Stimulated activated CD8-positive, alpha-beta memory T cell treated with anti-CD3 and anti-CD28 coated beads, Interleukin-7, amount 100 ng/mL, for 48 hours (primary cell): ENCODE measurements around the gene TMTC2.
"Not testable (repeated sequence)": the region's sequence is repeated elsewhere in the genome, so short reads cannot be mapped to it uniquely, and the experiment has no call there.

ENCODE experiments used
- DNase-seq, 2 donors: peaks; one replicate each; pipeline ENCODE4 v3.0.0-alpha.2; 2020; ENCODE audit warnings: low read depth in 1 of 2; ENCODE audit errors: extremely low read depth in 1 of 2

Gene TMTC2

DNA sequence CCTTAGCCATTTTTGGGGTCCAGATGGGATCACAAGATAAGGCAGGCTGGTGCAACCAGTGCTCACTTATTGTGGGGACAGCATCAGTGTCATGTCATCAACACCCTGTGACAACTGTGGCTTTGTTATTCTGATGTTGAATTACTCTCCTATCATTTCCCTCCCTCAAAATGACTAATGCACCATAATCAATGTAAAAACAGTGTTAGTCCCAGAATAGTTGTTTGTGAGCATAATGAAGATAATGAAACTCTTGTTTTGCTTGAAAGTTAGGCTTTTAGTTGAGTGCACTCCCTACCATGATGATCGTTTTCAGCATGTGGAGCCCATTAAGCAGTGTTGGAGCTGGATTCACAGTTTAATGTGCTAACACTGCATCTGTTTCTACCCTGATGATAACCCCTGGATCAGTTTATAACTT lies 151.4 kb downstream of the TMTC2 start:
- DNase-seq = no peak

DNA sequence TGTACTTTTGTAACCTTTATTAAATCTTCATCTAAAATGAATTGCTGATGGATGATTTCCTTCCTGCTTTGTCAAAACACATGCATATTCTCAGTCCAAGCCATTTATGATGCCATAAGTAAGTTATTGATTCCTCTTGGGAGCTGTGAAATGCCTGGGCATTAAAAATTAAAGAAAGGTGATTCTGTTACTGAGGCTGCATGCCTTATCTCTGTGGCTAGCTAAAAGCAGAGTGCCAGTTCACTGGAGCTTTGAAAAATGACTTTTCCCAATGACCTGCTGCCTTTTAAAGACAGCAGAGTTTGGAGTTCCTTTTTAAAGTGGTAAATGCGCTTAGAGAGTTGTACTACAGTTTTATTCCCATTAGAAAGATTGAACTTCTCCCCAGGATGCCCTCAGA lies 152.1 kb downstream of the TMTC2 start:
- no peak for DNase-seq

DNA sequence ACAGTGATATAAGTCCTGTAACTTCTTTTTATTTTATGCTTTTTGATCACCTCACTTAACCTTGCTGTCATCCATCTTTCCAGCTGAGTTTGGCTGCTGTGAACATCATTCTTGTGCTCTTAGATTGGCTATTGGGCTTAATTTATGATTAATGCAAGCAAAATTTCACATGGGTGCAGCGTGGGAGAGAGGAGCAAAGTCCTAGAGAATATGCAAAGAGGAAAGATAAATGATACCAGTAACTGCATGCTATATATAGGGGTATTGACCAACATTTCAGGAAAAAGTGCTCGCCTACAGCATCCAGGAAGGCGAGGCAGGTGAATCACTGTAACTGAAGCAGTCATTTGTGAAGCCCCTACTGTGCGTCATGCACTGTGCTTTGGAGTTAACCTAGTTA lies 153.1 kb downstream of the TMTC2 start:
- DNase-seq = no peak

DNA sequence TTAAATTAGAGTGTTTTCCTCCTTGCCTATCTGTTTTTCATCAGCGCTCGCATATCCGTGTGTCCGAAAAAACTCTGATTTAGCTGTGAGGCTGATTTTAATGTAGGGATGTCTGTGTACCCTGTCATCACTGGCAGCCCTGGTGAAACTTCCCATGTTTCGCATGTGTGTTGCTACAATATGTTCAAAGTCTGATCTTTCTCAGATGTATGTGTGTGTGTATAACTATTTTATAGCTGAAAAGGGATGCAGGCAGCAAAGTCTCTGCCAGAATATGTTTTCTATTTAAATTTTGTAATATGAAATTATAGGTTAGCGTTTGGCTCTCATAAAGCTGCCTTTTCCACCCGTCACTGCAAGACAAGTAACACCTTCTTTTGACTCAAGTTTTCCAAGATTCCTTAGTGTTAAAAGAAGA lies 154.8 kb downstream of the TMTC2 start:
- no peak for DNase-seq

DNA sequence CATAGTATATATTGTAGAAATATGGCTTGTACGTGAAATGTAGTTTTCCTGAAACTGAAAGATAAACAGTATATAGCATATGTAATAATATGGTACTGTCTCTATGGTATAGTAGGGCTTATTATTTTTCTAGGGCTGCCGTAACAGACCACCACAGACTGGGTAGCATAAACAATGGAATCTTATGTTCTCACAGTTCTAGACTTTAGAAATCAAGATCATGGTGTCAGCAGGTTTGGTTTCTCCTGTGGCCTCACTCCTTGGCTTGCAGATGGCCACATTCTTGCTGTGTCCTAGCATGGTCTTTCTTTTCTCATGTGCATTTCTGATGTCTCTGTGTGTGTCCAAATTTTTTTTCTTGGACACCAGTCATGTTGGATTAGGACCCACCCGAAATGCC lies 155.8 kb downstream of the TMTC2 start:
- no peak for DNase-seq

DNA sequence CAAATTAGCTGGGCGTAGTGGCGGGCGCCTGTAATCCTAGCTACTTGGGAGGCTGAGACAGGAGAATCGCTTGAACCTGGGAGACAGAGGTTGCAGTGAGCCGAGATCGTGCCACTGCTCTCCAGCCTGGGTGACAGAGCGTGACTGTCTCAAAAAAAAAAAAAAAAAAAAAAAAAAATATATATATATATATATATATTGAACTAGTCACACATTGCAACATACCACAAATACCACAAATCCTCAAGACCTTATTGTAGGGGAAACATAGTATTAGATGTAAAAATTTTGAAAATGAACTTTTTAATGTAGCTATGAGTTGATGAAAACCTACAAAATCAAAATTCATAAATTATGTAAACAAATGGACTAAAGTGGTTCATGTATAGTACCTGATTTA lies 158.4 kb downstream of the TMTC2 start:
- not testable (repeated sequence) for DNase-seq

DNA sequence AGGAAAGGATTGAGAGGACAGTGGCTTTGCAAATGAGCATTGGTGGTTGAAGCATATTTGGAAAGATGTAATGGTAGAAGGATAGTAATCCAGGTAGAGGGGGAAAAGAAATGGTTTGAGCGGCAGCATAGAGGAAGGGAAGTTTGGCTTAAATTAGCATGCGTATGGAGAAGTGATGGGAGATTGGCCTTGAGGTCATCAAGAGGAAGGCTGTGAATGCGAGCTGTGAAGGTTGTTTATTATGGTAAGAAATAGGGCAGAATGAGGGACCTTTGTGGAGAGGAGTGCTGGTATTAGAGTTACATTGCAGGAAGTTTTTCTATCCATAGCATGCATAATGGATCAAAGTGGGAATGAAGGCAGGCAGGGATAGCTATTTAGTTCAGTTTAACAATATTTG lies 162.1 kb downstream of the TMTC2 start:
- DNase-seq = no peak

DNA sequence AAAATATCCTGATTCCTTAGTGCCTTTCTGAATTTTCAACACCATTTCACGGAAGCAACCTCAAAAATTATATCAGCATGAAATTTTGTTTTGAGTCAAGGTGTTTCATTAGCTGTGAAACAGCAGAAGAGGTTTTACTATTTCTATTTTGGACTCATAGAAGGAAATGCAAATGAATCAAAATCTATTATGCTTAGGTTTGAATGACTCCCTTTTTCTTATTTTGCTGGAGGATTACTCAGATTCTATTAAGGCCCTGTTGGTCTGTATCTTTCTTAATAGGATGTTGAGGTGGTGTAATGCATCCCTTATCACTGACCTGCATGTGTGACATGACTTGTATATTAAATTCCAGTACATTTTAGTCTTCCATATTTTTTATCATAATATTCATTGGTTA lies 165.8 kb downstream of the TMTC2 start:
- DNase-seq = no peak

DNA sequence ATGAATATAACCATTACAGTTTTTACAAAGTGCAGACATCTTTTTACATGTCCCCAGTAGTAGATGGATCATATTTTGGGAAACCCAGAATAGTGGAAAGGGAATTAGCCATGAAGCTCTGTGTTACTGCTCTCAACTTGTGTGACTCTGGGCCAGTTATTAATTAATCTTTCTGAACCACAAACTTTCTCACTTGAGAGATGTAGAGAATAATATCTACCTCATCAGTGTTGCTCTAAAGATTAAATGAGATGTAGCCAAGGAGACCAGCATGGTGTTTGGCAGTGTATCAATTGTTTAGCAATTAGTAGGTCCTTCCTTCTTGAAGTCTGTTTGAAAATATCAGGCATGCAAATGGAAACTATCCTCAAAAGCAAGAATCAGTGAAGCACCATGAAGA lies 169.2 kb downstream of the TMTC2 start:
- DNase-seq = no peak

DNA sequence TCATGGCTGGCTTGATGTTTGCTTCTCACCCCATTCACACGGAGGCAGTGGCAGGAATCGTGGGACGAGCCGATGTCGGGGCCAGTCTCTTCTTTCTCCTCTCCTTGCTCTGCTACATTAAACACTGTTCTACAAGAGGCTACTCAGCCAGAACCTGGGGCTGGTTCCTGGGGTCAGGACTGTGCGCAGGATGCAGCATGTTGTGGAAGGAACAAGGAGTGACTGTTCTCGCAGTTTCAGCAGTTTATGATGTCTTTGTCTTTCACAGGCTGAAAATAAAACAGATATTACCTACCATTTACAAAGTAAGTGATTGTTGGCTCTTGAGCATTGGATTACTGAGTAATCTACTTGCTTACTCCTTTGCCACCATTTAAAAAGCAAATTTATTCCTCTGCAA lies 170.6 kb downstream of the TMTC2 start:
- no peak for DNase-seq

DNA sequence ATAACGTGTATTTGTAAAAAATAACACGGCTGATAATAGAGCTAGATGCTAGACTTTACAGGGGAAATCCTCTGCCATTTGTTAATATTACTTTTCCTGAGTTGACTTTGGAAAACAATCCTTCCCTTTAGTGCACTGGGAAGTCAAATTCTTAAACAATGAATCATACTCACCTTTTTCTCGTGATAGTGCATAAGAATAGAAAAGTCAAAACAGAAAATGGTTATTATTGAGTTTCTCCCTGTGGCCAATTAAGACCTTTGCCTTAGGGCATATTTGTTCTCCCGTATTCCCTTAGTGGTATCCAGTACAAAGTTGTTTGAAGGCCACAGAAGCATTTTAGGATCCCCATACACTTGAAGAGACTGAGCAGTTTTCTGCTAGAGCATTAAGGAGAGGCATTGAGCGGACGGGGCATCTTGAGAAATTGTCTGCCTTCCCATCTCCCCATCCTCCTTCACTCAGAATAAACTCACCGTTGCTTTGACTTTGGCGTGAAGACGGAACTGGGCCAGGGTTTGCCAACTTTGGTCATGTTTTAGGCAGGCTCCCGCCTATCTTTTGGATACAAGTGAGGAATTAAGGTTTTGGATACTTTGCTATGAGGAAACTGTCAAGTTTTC lies 171.3 kb downstream of the TMTC2 start:
- no peak for DNase-seq

DNA sequence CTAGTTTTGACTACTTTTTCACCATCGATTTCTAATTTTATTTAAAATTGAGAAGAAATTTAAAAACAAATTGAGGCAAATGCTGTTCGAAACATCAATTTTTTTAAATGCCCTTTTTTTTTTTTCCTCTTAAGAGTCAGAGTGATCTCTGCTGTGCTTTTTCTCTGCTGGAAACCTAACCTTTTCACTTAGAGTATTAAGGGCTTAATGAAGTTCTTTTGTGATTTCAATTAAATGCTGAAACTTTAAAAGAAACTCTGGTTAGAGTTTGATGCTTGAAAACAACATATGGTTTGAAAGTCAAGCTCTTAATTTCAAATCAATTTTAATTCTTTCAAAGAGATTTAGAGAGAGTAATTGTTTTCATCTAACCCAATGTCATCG lies 171.8 kb downstream of the TMTC2 start:
- DNase-seq = no peak

DNA sequence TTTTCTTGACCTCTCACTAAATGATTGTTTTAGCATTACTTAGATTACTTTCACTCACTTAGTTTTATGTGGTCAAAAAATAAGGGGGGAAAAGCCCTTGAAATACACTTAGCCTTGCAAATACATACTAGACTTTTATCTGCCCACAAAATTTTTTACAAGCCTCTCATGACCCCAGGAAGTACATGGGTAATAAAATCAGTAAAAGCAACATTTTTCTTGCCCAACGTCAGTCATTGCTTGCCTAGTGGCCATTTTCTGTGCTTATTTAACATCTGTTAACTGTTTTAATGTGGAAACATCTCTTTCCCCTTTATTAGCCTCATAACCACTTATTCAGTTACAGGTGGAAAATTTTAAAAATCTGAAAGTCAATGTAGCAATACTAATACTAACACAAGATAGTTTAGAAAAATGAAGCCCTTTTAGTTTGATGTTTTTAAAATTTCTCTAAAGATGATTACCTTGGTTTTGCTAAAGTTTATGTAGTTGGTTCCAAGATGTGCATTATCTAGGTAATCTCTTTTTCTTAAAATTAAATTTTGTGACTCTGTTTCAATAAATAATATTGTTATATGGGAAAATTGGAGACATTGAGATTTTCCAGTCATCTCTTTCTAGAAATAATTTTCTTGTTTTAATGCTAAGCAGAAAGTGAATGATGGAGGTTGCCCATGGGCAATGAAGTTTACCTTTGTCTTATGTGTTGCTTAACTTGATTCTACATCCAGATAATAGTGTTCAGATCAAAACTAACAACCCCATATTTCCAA lies 175.5 kb downstream of the TMTC2 start:
- no peak for DNase-seq

DNA sequence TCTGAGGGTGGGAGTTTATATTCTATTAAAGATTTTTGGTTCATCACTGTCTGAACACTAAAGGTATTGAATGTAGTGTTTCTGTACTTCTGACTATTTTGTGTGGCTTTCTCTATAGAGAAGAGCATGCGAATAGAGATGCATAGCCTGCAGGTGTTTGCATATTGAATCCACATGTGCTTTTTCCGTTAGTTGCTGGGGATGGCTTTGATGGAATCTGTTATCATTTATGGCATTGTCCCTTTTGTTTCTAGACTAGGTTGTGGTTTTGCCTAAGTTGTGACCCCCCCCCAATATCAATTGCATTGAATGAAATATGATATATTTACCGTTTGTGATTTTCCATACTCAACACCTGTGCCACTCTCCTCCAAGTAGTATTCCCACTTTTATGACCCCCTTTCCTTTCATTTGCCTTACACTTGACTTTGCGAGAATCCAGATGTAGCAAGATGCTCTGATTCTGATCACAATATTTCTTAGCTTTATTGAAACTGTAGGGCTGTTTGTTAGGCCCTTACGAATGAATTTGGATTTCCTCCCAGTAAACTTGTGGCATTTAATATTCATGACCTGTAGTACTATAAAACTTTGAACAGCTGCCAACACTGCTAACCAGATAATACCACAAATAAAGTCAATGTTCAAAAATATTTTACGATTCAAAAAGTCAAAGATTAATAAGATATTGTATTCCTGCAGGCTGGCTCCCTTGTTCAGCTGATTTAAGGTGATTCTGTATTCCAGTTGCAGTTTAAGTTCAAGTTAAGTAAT lies 176.4 kb downstream of the TMTC2 start:
- no peak for DNase-seq

DNA sequence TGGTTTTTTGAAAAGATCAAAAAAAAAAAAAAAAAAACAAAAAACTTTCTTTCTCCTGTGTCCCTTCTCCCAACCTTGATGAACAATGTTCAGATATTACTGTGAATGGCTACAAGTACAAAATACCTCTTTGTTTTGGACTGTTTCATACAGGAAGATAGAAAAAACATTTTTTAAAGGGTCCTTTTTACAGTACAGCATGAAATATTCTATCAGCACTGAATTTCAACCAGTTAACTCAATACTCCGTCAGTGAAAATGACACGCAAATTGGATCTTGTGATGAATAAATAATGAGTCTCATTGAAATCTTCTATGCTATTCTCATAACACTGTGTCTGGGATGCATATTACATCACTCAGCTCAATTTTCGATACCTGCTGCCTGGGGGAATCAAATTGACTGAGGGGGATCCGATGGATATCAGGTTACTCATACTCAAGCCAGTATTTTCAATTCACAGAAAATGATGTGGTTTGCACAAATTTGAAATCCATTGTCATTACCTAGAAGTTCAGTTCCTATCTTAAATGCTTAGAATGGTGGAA lies 179.6 kb downstream of the TMTC2 start:
- no peak for DNase-seq

DNA sequence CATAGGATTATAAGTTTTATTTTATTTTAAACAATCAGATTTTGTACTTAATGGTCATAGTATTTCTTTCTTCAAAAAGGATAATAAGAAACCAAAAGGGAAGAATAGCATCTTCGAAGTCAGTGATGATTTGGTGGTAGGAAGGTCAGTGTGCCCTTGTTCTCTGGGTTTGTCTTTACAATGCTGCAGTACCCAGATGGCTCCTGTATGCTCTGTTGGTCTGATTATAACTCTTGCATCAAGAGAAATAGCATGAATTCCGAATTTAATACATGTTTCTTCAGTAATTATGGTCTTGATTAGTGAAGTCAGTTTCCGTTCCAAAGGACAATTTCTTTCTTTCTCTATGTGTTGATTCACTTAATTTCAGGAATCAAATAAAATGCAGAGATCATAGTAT lies 180.2 kb downstream of the TMTC2 start:
- DNase-seq = no peak

DNA sequence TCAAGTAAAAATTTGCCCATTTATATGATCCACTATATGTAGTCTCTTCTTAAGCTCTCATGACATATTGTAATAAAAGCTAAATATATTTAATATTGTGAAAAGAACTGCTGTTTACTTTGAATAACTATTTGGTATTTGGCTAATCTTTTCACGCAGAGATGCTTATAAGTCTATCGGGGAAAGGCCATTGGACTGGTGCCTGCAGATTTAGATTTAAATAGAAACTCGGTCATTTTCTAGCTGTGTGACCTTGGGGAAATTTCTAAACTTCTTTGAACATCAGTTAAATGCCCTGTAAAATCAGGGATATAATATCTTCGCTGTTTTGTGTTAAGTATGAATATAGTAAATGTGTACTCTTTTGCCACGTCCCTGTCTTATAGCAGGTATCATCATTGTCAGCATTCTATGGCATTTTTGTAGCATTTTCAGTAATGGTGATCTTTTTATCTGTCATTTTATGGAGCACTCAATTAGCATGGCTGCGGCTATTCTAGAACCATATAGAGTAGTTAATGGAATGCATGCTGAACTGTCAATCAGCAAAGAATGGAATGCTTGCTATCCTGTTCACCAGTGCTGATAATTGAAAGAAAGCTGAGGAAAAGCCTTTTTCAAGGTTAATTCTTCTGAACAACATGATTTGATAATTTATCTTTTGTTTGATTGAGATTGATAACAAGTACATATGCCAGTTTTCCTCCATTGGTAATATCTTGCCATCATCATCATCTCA lies 181.2 kb downstream of the TMTC2 start:
- no peak for DNase-seq

DNA sequence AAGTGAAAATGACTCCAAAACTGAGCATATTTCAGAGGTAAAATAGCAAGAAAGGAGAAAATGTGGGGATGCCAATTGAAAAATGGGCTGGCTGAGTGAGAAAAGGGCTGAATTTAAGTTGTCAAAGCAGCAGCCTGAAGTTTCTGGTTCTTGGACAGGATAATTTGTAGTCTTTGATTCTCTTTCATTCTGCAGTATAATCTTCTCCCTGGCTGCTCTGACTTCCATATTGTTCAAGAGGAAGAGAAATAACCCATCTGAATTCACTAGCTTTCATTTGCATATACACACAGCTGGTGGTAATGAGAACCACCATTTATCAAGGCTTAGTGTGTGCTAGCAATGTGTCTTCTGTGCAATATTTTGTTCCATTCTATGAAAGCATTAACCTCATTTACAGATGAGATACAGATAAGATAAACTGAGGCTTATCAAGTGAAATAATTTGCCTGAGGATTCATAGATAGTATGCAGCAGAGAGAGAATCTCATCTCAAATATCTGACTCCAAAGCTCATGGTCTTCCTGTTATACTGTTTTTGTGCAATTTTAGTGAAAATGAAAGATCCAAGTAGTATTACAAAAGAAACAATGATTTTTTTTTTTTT lies 184.2 kb downstream of the TMTC2 start:
- DNase-seq = no peak

DNA sequence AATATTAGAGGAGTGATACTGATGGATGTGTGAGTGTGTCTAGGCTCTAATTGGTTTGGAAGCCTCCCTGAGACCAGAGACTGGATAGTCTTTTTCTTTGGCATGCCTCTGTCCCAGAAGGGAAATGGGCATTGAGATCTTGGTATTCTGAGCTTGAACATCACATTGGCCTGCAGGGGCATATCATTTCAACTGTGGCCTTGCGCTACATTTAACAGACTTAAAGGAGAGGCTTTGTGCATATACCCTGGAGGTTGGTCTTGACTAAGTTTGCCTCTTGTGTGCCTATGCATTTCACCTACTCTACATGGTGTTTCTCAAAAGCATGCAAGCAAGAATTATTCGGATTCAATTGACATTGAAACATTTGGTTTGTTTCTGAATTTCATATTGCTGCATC lies 185.4 kb downstream of the TMTC2 start:
- DNase-seq = no peak

DNA sequence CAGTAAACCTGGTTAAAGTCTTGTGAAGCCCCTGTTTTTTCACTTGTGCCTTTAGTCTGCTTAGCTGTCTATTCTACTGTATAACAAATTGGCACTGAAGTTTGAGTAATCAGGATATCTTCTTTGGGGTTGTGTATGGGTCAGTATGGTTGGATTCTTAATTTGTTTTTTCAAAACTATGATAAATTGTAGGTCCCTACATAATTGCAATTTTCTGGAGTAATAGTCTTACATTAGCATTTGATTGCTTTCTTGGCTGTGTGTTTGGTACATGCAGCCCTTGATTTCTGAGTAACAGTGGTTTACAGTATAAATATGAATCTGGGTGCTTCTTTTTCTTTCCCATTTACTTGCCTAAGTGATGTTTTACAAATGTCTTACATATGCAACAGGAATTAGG lies 186.6 kb downstream of the TMTC2 start:
- no peak for DNase-seq

DNA sequence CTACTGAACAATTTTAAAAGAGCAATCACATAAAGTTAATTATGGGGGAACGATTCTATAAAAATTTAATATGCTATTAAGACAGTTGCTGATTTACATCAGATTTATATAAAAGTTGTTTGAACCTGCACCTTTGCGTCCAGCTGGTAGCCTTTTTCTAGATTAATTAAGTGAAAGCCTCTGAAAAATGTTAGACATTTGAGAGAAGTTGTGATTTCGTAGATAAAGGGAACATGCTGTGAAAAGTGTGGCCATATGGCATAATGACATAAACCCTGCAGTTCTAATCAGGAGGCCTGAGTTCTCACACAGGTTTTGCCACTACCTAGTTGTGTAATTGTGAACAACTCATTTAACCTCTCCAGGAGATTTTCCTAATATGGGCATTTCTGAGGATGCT lies 187.2 kb downstream of the TMTC2 start:
- no peak for DNase-seq
